Measurements from ENCODE around the gene PDLIM7.

Gene PDLIM7

DNA sequence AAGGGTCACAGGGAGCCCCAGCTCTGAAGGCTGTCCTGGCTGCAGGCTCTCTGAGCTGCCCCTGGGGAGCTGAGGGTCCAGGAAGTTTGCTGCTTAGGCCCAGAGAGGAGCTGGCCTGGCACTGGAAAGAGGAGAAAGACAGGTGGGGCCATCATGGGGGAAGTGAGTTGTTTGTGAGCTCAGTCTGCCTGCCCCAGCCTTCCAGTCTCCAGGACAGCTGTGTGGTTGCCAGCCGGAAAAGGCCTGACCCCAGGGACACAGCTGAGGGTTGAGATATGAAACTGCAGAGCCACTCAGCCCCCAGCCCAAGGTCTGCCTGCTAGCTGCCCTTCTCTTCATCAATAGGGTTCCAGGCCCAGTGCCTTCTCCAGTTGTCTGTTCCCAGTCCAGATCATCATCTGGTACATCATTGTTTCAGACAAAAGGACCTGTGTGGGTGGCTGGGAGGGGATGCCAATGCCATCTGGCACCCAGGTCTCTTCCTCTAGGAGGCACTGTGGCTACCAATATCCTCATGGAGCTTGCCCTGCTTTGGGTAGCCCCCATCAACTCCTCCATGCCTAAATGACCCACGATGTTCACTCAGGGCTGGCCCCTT lies 23.6 kb upstream of the PDLIM7 start:
- POLR2A ChIA-PET: no interaction called here
- no peak for DNase-seq (ENCODE audit: extremely low spot score)
- TF ChIP-seq ZNF384 (IDR thresholded peaks at IDR 0.05) (no peak), CTBP1 (IDR thresholded peaks at IDR 0.05; ENCODE audit: borderline replicate concordance) (no peak), FOXA1 (IDR thresholded peaks at IDR 0.05) (no peak), ELF4 (IDR thresholded peaks at IDR 0.05) (no peak), SUZ12 (IDR thresholded peaks at IDR 0.05) (no peak), SP1 (IDR thresholded peaks at IDR 0.05) (no peak)
- CTCF ChIA-PET: interaction anchor here (1.0 kb wide), 1 partner anchor 70 kb away, joined by 3 read pairs; no protein-coding TSS in a partner anchor

DNA sequence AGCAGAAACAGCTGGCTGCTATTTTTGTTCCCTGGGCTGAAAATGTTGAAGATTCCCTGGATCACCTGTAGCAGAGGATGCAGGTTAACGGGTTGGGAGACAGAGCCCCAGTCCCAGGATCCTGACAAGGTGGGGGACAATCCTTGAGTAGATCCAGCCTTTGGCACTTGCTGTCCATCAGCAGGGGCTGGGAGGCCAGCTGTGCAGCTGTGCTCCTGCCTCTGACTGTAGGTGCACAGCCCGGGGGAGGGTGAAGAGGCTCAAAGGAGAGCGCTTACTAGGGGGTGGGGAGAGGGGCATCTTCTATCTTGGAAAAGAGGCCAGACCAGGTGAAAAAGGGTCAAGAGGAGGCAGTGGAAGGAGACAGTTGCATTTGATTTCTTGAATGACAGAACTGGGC lies 22.9 kb upstream of the PDLIM7 start:
- ChIA-PET POLR2A (no interaction called here), CTCF (no interaction called here)
- DNase-seq (ENCODE audit: extremely low spot score): no peak
- TF ChIP-seq NFRKB (IDR thresholded peaks at IDR 0.05): no peak
- TF ChIP-seq L3MBTL2 (conservative IDR thresholded peaks at IDR 0.05): no peak
- no peak for TF ChIP-seq FOXM1 (IDR thresholded peaks at IDR 0.05; ENCODE audit: borderline replicate concordance)
- no peak for TF ChIP-seq ARNT (IDR thresholded peaks at IDR 0.05)
- no peak for TF ChIP-seq ELF4 (IDR thresholded peaks at IDR 0.05)
- no peak for TF ChIP-seq SUZ12 (IDR thresholded peaks at IDR 0.05)

DNA sequence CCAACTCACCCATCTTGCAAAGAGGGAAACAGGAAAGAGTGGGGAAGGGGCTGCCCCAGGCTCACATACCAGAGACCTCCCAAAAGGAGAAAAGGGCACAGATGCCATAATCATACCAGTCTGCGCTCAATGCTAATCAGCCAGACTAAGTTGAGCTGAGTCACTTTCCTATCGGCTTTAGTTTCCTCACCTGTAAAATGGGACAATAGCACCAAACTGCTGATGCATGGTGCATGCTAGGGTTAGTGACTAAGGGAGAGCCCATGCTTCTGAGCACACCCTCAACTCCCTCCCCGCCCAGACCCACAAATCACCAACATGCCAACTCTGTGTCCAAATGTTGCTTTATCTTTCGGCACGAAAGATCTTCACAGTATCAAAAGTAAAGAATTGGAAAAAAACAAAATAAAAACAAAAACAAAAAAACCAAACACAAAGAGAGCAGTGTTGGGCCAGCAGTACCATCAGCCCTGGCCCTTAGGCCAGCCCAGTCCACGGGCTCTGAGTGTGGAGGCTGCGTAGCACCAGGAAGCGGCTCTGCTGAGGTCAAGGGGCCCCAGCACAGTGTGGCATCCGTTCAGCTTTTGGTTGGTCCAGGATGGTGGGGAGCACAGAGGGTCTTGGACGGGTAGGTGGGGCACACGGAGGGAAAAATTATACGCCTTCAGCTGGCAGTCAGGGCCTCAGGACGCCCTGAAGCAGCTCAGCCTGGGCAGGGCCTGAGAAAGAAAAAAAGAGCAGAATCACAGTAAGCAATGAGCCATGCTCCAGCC lies 22.2 kb upstream of the PDLIM7 start:
- ChIA-PET POLR2A (no interaction called here), CTCF (interaction anchor here (1.0 kb wide), 1 partner anchor 27 kb away, joined by 3 read pairs; no protein-coding TSS in a partner anchor)
- no peak for DNase-seq (ENCODE audit: extremely low spot score)
- TF ChIP-seq FOXM1 (IDR thresholded peaks at IDR 0.05; ENCODE audit: borderline replicate concordance): no peak
- TF ChIP-seq ZNF384 (IDR thresholded peaks at IDR 0.05): no peak
- TF ChIP-seq FOXA1 (IDR thresholded peaks at IDR 0.05): no peak
- TF ChIP-seq FOXK2 (IDR thresholded peaks at IDR 0.05): no peak
- no peak for TF ChIP-seq CTBP1 (IDR thresholded peaks at IDR 0.05; ENCODE audit: borderline replicate concordance)

DNA sequence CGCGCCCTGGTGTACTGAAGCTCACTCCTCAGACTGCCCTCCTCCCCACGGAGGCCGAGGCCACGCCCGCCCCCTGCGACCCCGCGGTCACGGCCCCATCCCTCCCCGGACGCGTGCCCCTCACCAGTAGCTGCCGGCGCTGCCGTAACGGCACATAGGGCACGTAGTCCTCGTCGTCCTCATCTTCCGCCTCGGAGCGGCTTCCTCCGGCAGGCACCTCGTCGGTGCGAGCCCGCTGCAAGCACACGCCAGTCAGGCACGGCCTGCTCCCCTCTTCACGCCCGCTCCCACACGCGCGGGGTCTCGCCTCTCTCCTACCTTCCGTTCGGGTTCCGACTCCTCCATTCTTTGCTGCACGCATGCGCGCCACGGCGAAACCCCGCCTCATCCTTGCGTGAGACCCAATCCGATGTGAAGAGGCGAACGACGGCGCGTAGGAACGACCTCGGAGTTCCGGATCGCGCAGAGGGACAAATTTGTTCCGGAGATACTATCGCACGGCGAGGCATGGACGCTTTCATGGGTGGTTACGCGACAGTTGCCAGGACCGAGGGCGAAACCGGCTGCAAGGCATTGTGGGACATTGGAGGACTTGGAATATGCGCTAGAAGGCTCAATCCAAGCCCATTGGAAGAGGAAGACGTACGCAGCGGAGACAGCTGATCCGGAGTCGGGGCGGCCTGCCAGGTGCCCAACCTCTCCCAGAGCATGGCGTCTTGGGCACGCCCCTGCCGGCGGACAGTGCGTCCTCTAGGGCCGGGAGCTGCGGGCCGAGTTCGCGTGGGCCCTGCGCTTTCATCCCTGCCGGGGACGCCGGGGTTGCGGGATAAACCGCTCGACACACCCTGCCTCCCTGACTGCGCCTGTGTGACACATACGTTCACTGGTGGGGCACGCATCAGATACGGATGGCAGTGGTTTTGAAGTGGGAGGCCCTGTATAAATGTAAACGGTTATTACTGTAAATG lies 19.5 kb upstream of the PDLIM7 start, which contains the start of gene DDX41:
Gene DDX41, minus strand, starts transcription at position 361 of the 968 bp plus-strand sequence. Its CDS starts 16 bp downstream, at position 345.
- ChIA-PET POLR2A (interaction anchor here (0.6 to 2.2 kb wide), 13 partner anchors 9 to 150 kb away, joined by 3 to 8 read pairs (median 5); partner anchors contain the start of genes DBN1 and PDLIM7), CTCF (interaction anchor here (0.7 to 2.4 kb wide), 2 partner anchors 15 to 126 kb away, joined by 3 to 8 read pairs; no protein-coding TSS in a partner anchor)
- TF ChIP-seq L3MBTL2 (conservative IDR thresholded peaks at IDR 0.05) (peak; percentile 57), BHLHE40 (IDR thresholded peaks at IDR 0.05; ENCODE audit: borderline replicate concordance) (no peak)
- TF ChIP-seq, protein P1, sequence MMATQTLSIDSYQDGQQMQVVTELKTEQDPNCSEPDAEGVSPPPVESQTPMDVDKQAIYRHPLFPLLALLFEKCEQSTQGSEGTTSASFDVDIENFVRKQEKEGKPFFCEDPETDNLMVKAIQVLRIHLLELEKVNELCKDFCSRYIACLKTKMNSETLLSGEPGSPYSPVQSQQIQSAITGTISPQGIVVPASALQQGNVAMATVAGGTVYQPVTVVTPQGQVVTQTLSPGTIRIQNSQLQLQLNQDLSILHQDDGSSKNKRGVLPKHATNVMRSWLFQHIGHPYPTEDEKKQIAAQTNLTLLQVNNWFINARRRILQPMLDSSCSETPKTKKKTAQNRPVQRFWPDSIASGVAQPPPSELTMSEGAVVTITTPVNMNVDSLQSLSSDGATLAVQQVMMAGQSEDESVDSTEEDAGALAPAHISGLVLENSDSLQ (IDR thresholded peaks at IDR 0.05): 0 out of 2 replicates have a peak, but pooled peaks have one; percentile 25
- DNase-seq (ENCODE audit: extremely low spot score): peak; percentile 99

DNA sequence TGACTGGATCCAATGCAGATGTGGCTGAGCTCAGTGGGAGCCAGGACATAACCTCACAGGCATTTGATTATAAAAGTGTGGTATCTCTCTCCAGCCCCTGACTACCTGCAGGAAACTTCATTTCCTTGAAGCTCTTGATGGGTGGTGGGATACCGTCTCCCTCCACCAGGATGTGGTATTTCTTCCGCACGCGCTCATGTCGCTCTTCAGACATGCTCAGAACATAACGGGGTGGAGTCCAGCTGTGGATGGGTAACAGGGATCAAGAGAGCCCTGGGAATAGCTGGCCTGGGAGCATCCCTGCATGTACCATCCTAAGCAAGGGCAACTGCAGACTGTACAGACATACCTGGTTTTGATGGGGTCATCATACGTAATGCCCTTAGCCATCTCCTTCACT lies 18.2 kb upstream of the PDLIM7 start:
- ChIA-PET POLR2A (interaction anchor here (1.0 to 2.2 kb wide), 8 partner anchors 9 to 149 kb away, joined by 3 to 8 read pairs (median 5); partner anchors contain the start of genes DBN1 and PDLIM7), CTCF (interaction anchor here (0.7 to 2.4 kb wide), 3 partner anchors 14 to 125 kb away, joined by 3 to 8 read pairs (median 3); no protein-coding TSS in a partner anchor)
- TF ChIP-seq FOXK2 (IDR thresholded peaks at IDR 0.05) (no peak), SP1 (IDR thresholded peaks at IDR 0.05) (no peak), NFRKB (IDR thresholded peaks at IDR 0.05) (no peak), FOXM1 (IDR thresholded peaks at IDR 0.05; ENCODE audit: borderline replicate concordance) (no peak), L3MBTL2 (conservative IDR thresholded peaks at IDR 0.05) (no peak), LEF1 (IDR thresholded peaks at IDR 0.05; ENCODE audit: borderline replicate concordance) (no peak), CTBP1 (IDR thresholded peaks at IDR 0.05; ENCODE audit: borderline replicate concordance) (no peak), ELF4 (IDR thresholded peaks at IDR 0.05) (no peak), HDGF (IDR thresholded peaks at IDR 0.05; ENCODE audit: borderline replicate concordance) (no peak)
- no peak for DNase-seq (ENCODE audit: extremely low spot score)

DNA sequence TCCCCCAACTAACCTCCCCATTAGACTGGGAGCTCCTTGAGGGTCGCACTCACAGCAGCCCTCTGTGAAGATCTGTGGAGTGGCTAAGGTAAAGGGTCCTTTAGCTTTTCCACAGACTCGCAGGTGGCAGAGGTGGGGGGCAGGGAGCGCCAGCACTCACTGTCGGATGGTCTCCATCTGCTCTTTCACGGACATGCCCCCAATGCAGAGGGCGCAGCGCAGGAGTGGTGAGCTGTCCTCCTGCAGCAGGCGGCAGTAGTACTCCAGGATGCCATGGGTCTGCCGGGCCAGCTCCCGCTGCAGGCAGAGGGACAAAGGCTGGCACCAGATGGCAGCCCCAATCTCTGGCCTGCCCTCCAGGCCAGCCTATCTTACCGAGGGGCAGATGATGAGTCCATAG lies 17.1 kb upstream of the PDLIM7 start:
- TF ChIP-seq FOXM1 (IDR thresholded peaks at IDR 0.05; ENCODE audit: borderline replicate concordance) (no peak), SP1 (IDR thresholded peaks at IDR 0.05) (no peak), TARDBP (IDR thresholded peaks at IDR 0.05) (no peak), L3MBTL2 (conservative IDR thresholded peaks at IDR 0.05) (no peak), ARNT (IDR thresholded peaks at IDR 0.05) (no peak), NFRKB (IDR thresholded peaks at IDR 0.05) (no peak), ELF4 (IDR thresholded peaks at IDR 0.05) (no peak), CTBP1 (IDR thresholded peaks at IDR 0.05; ENCODE audit: borderline replicate concordance) (no peak)
- TF ChIP-seq, protein P1 (IDR thresholded peaks at IDR 0.05): no peak

More for the DNA sequence above, 17.1 kb upstream of the PDLIM7 start:
- POLR2A ChIA-PET: no interaction called here
- CTCF ChIA-PET: interaction anchor here (1.4 kb wide), 1 partner anchor 59 kb away, joined by 3 read pairs; no protein-coding TSS in a partner anchor
- no peak for DNase-seq (ENCODE audit: extremely low spot score)

Measured in HEK293T (cell line).